ENCODE measurements around the gene UQCRH. TPM values are rescaled to one million over a fixed set of nuclear protein-coding genes. Genes with fewer than 3 reads are reported as not detected.
A peak's percentile ranks its signal among the peaks of the same experiment; 100 is the strongest.

UQCRH gene
- total RNA-seq, 1 experiment from 2014 or later, result 508 TPM

DNA sequence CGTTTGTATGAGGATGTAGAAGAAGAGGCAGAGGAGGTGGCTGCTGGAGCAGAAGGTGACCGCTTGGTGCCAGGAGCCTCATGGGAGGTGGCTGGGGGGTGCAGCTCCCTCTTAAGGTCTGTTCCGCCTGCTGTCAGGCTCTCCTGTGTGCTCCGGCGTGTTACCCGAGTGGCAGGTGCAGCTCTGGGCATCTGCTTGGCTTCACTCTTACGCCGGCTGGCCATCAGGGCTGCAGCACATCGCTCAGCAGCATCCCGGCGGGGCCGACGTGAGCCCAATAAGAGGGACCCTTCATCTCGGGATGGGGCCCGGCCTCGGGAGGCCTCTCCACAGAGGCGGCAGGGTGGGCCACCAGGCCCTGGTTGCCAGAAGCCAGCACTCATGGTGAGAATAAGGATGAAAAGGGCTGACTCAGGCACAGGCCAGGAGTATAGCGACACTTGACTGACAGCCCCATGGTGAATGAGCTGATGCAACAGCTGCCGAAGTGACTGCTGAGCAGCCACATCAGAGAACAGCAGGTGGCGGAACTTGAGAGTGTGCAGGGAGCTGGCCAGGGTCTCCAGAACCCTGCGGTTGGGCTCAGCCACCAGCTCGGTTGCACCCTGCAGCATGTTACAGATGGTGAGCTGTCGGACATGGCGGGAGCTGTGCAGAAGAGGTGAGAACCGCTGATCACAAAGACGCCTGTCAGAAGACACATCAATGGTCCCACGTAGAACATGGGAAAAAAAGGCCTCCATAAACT lies 17.6 kb upstream of the UQCRH start:
- Histone ChIP-seq H4K20me1 (ENCODE audit: control insufficient read depth, insufficient read depth, insufficient read length) (no peaks in the 10 kb centered on the region), H2BK5ac (ENCODE audit: insufficient read length, low read length) (no peak overlapping the region), H2BK15ac (ENCODE audit: low read depth, low read length) (no peak overlapping the region; the same call in 1 of the 2 replicates), H3K18ac (ENCODE audit: insufficient read length, low read depth, low read length) (no peak overlapping the region), H4K5ac (ENCODE audit: insufficient read length, low read depth, low read length) (no peak overlapping the region), H3K4ac (ENCODE audit: low read depth, low read length) (no peak overlapping the region), H4K91ac (ENCODE audit: insufficient read length, low read depth, low read length) (peak overlapping the region; percentile 19), H2BK12ac (ENCODE audit: insufficient read length, low read depth, low read length) (no peak overlapping the region), H2AK5ac (ENCODE audit: insufficient read length, low read length) (no peak overlapping the region), H2AFZ (ENCODE audit: low read length) (no peak overlapping the region), H3K9me3 (ENCODE audit: control insufficient read depth, low read depth, low read length) (no peaks in the 10 kb centered on the region), H3K56ac (ENCODE audit: insufficient read length, low read depth, low read length) (no peak overlapping the region), H3K4me1 (ENCODE audit: insufficient read depth, low read length) (no peaks in the 10 kb centered on the region), H3K27ac (ENCODE audit: insufficient read length, low read depth, low read length) (no peak overlapping the region), H2BK120ac (ENCODE audit: low read depth, low read length, poor library complexity, severe bottlenecking) (no peak overlapping the region), H3K14ac (ENCODE audit: insufficient read depth, low read length) (no peak overlapping the region), H3K4me2 (ENCODE audit: insufficient read depth, insufficient read length, low read length) (no peak overlapping the region), H3K23me2 (ENCODE audit: insufficient read length, low read depth, low read length, poor library complexity, severe bottlenecking) (no peaks in the 10 kb centered on the region), H2BK20ac (ENCODE audit: low read depth, low read length, poor library complexity, severe bottlenecking) (no peak overlapping the region), H3K79me2 (ENCODE audit: insufficient read depth, low read length) (no peaks in the 10 kb centered on the region), H3K23ac (ENCODE audit: insufficient read length, low read depth, low read length) (no peak overlapping the region), H3T11ph (ENCODE audit: low read length) (no peak overlapping the region), H3K27me3 (ENCODE audit: insufficient read depth, low read length) (no peaks in the 10 kb centered on the region), H3K79me1 (ENCODE audit: insufficient read depth, low read depth, low read length, poor library complexity, severe bottlenecking) (no peaks in the 10 kb centered on the region), H3K9ac (ENCODE audit: extremely low read depth, insufficient read length, low read length) (no peak overlapping the region), H4K8ac (replicated peaks; ENCODE audit: insufficient read length, low read depth, low read length) (no peak overlapping the region)
- TF ChIP-seq, protein P1, sequence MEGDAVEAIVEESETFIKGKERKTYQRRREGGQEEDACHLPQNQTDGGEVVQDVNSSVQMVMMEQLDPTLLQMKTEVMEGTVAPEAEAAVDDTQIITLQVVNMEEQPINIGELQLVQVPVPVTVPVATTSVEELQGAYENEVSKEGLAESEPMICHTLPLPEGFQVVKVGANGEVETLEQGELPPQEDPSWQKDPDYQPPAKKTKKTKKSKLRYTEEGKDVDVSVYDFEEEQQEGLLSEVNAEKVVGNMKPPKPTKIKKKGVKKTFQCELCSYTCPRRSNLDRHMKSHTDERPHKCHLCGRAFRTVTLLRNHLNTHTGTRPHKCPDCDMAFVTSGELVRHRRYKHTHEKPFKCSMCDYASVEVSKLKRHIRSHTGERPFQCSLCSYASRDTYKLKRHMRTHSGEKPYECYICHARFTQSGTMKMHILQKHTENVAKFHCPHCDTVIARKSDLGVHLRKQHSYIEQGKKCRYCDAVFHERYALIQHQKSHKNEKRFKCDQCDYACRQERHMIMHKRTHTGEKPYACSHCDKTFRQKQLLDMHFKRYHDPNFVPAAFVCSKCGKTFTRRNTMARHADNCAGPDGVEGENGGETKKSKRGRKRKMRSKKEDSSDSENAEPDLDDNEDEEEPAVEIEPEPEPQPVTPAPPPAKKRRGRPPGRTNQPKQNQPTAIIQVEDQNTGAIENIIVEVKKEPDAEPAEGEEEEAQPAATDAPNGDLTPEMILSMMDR (conservative IDR thresholded peaks at IDR 0.05), result no peak
- no peaks in the 10 kb centered on the region; the same call in 1 of the 2 replicates for H3K27me3 Mint-ChIP-seq (ENCODE audit: low read depth)
- peak overlapping the region in 2 of 3 experiments; percentile 68 to 73; a peak in 3 of 7 replicates for H3K27ac Mint-ChIP-seq
- H3K36me3 Mint-ChIP-seq (ENCODE audit: insufficient read depth in 1 of 3, low read depth in 3 of 3), result peaks cover 23 to 62% (median 59%) of the 10 kb centered on the region in 3 experiments; a peak in 6 of 7 replicates
- no CpG with 5 or more reads among the region's 27 CpGs for WGBS (ENCODE audit: extremely low coverage, insufficient read length, low lambda C conversion rate)
- H3K4me1 Mint-ChIP-seq, result peaks cover 0 to 13% of the 10 kb centered on the region in 2 experiments; a peak in 2 of 4 replicates
- peak; percentile 50 for DNase-seq
- no peaks in the 10 kb centered on the region for H3K9me3 Mint-ChIP-seq
- no peak overlapping the region for H3K4me3 Mint-ChIP-seq
